HCT116 (cell line): ENCODE measurements around the gene ADPRHL1. TPM values are rescaled to one million over a fixed set of nuclear protein-coding genes. Genes with fewer than 3 reads are reported as not detected.

ENCODE experiments used
- ATAC-seq: fragments of 200-7000 bp; cut with Tn5 transposase; 2 replicates; pipeline ENCODE4 v1.9.1; 2020; ENCODE audit warnings: mild to moderate bottlenecking, moderate library complexity
- BruUV-seq: library from RNA; stranded (reverse); fragments of 400-500 nt; replicated peaks from 2 replicates; lab custom pipeline; 2021; lab: Mats Ljungman, UMichigan
- CTCF ChIA-PET: fragments of 300-600 bp; sonication (Branson Sonifier 250); formaldehyde crosslinking; loops from one replicate; lab custom pipeline; 2021; ENCODE audit warnings: antibody characterized with exemption; lab: Charles Lee
- POLR2A ChIA-PET: fragments of 300-600, 350-600 bp; sonication (Branson Sonifier 250); formaldehyde crosslinking; loops from one replicate; lab custom pipeline; 2021; ENCODE audit warnings: antibody characterized with exemption; lab: Charles Lee
- RAD21 ChIA-PET, 2 experiments: fragments of 300-600 bp; sonication (Branson Sonifier 250); formaldehyde crosslinking; loops; one replicate each; lab custom pipeline; 2023; ENCODE audit warnings: low total read pairs in 2 of 2; ENCODE audit not compliant: uncharacterized antibody in 2 of 2, unreplicated experiment in 2 of 2, low non-redundant PET in 1 of 2; lab: Charles Lee
- DNase-seq: peaks from one replicate; pipeline ENCODE4 v3.0.0-alpha.2; 2010; ENCODE audit warnings: low read depth, low spot score
- H2AFZ ChIP-seq: fragments of 200-600 bp; shearing (Covaris generic), sonication (generic); 2 replicates; pipeline ENCODE4 v1.6.1; 2017; ENCODE audit warnings: low read depth, mixed run types, mixed read lengths, antibody characterized with exemption, low read length; ENCODE audit not compliant: poor library complexity, severe bottlenecking
- H3K27ac ChIP-seq: 2 replicates; pipeline ENCODE4 v1.5.1; 2012; ENCODE audit warnings: low read depth, low read length
- H3K27me3 ChIP-seq: fragments of 200-600 bp; sonication (generic); 2 replicates; pipeline ENCODE4 v1.6.1; 2016; ENCODE audit warnings: mixed run types, low read length, mixed read lengths; ENCODE audit not compliant: insufficient read depth
- H3K36me3 ChIP-seq, 2 experiments: fragments of 200-500 bp in 1 of 2; fragments of 200-600 bp in 1 of 2; sonication (Bioruptor generic) in 1 of 2; sonication (generic) in 1 of 2; 2 replicates each; pipeline versions ENCODE4 v1.5.1 to v1.6.1; 2014 to 2016; ENCODE audit warnings: low read length in 2 of 2, inconsistent platforms in 1 of 2, mixed read lengths in 1 of 2, mixed run types in 1 of 2; ENCODE audit not compliant: insufficient read depth in 2 of 2, control insufficient read depth in 1 of 2
- H3K4me1 ChIP-seq, 2 experiments: fragments of 200-600 bp in 1 of 2; sonication (generic) in 1 of 2; 2 replicates each; pipeline versions ENCODE4 v1.5.1 to v1.6.1; 2012 to 2017; ENCODE audit warnings: low read length in 2 of 2, inconsistent platforms in 1 of 2, mild to moderate bottlenecking in 1 of 2, mixed read lengths in 1 of 2, mixed run types in 1 of 2, moderate library complexity in 1 of 2; ENCODE audit not compliant: insufficient read depth in 2 of 2, control insufficient read depth in 1 of 2
- H3K4me2 ChIP-seq: fragments of 200-600 bp; sonication (generic); 2 replicates; pipeline ENCODE4 v1.6.1; 2017; ENCODE audit warnings: mixed run types, low read length, mixed read lengths
- H3K4me3 ChIP-seq, 2 experiments: fragments of 200-600 bp in 1 of 2; sonication (generic) in 1 of 2; replicated peaks in 1 of 2; 2 replicates each; pipeline ENCODE4 v1.5.1; 2011 to 2016; ENCODE audit warnings: low read length in 2 of 2, control low read depth in 1 of 2, low read depth in 1 of 2, mild to moderate bottlenecking in 1 of 2, mixed read lengths in 1 of 2, mixed run types in 1 of 2
- H3K79me2 ChIP-seq: fragments of 200-600 bp; sonication (generic); 2 replicates; pipeline ENCODE4 v1.6.1; 2017; ENCODE audit warnings: mild to moderate bottlenecking, mixed run types, low read length, moderate library complexity, mixed read lengths; ENCODE audit not compliant: insufficient read depth
- H3K9ac ChIP-seq: fragments of 200-600 bp; sonication (generic); 2 replicates; pipeline ENCODE4 v1.6.1; 2016; ENCODE audit warnings: low read length, mixed read lengths
- H3K9me2 ChIP-seq: fragments of 200-600 bp; sonication (generic), shearing (Covaris generic); 2 replicates; pipeline ENCODE4 v1.6.1; 2017; ENCODE audit warnings: mixed run types, mild to moderate bottlenecking, moderate library complexity; ENCODE audit not compliant: insufficient read depth
- H3K9me3 ChIP-seq, 2 experiments: fragments of 200-500 bp in 1 of 2; fragments of 200-600 bp in 1 of 2; sonication (Bioruptor generic) in 1 of 2; sonication (generic) in 1 of 2; 2 replicates each; pipeline ENCODE4 v1.6.1; 2014 to 2017; ENCODE audit warnings: low read length in 2 of 2, mixed read lengths in 2 of 2, inconsistent platforms in 1 of 2, low read depth in 1 of 2, mild to moderate bottlenecking in 1 of 2, mixed run types in 1 of 2, moderate library complexity in 1 of 2; ENCODE audit not compliant: control insufficient read depth in 1 of 2, insufficient read depth in 1 of 2
- H4K20me1 ChIP-seq: fragments of 200-600 bp; sonication (generic), shearing (Covaris generic); 2 replicates; pipeline ENCODE4 v1.6.1; 2017; ENCODE audit warnings: mixed run types, mild to moderate bottlenecking, moderate library complexity; ENCODE audit not compliant: insufficient read depth
- ATF3 ChIP-seq: IDR thresholded peaks from 2 replicates; pipeline ENCODE4 v1.6.1; 2012
- CBX3 ChIP-seq: IDR thresholded peaks from 2 replicates; pipeline ENCODE4 v1.6.1; 2012; ENCODE audit warnings: low read depth
- CEBPB ChIP-seq: IDR thresholded peaks from 2 replicates; pipeline ENCODE4 v1.6.1; 2012; ENCODE audit warnings: low read depth
- CTCF ChIP-seq, 3 experiments: fragments of 200-600 bp in 1 of 3; sonication (generic) in 1 of 3; IDR thresholded peaks in 2 of 3; conservative IDR thresholded peaks in 1 of 3; 2 replicates each; pipeline ENCODE4 v1.5.1; 2012 to 2017; ENCODE audit warnings: low read depth in 2 of 3, low read length in 2 of 3, antibody characterized with exemption in 1 of 3, borderline replicate concordance in 1 of 3, control low read depth in 1 of 3, mild to moderate bottlenecking in 1 of 3, mixed read lengths in 1 of 3, mixed run types in 1 of 3, moderate library complexity in 1 of 3; ENCODE audit not compliant: insufficient read depth in 1 of 3
- EGR1 ChIP-seq: IDR thresholded peaks from 2 replicates; pipeline ENCODE4 v1.6.1; 2012; ENCODE audit warnings: low read depth
- ELF1 ChIP-seq: IDR thresholded peaks from 2 replicates; pipeline ENCODE4 v1.6.1; 2012; ENCODE audit warnings: low read depth, borderline replicate concordance
- EZH2 ChIP-seq: fragments of 200-600 bp; sonication (generic); IDR thresholded peaks from 2 replicates; pipeline ENCODE4 v1.6.1; 2017; ENCODE audit warnings: antibody characterized with exemption, mixed run types
- EZH2phosphoT487 ChIP-seq: fragments of 200-600 bp; IDR thresholded peaks from 2 replicates; pipeline ENCODE4 v1.6.1; 2018; ENCODE audit warnings: antibody characterized with exemption, borderline replicate concordance
- MAX ChIP-seq: IDR thresholded peaks from 2 replicates; pipeline ENCODE4 v1.6.1; 2012
- POLR2A ChIP-seq: IDR thresholded peaks from 2 replicates; pipeline ENCODE4 v1.7.0; 2011; ENCODE audit warnings: borderline replicate concordance; ENCODE audit not compliant: insufficient read depth, insufficient read length; ENCODE audit errors: extremely low read depth
- POLR2AphosphoS5 ChIP-seq: IDR thresholded peaks from 2 replicates; pipeline ENCODE4 v1.6.1; 2011; ENCODE audit warnings: mild to moderate bottlenecking, low read depth, low read length, moderate library complexity
- RAD21 ChIP-seq: IDR thresholded peaks from 2 replicates; pipeline ENCODE4 v1.6.1; 2012; ENCODE audit warnings: low read depth, mild to moderate bottlenecking
- SIN3A ChIP-seq: IDR thresholded peaks from 2 replicates; pipeline ENCODE4 v1.6.1; 2012; ENCODE audit warnings: low read depth
- SP1 ChIP-seq: IDR thresholded peaks from 2 replicates; pipeline ENCODE4 v1.6.1; 2012; ENCODE audit warnings: low read depth
- SRF ChIP-seq: IDR thresholded peaks from 2 replicates; pipeline ENCODE4 v1.6.1; 2012; ENCODE audit warnings: low read depth
- TCF7L2 ChIP-seq: IDR thresholded peaks from 2 replicates; pipeline ENCODE4 v1.7.0; 2011; ENCODE audit warnings: borderline replicate concordance, inconsistent platforms; ENCODE audit not compliant: insufficient read depth, insufficient read length; ENCODE audit errors: extremely low read depth
- YY1 ChIP-seq: IDR thresholded peaks from 2 replicates; pipeline ENCODE4 v1.6.1; 2011; ENCODE audit warnings: low read length, low read depth, moderate library complexity, mild to moderate bottlenecking; ENCODE audit not compliant: insufficient replicate concordance; ENCODE audit errors: extremely low read depth
- ZBTB33 ChIP-seq: IDR thresholded peaks from 2 replicates; pipeline ENCODE4 v1.6.1; 2011; ENCODE audit warnings: mild to moderate bottlenecking, low read length, moderate library complexity; ENCODE audit not compliant: insufficient replicate concordance; ENCODE audit errors: extremely low read depth
- ZNF274 ChIP-seq: fragments of 200-500 bp; sonication (Bioruptor generic); IDR thresholded peaks from 2 replicates; pipeline ENCODE4 v1.6.1; 2014; ENCODE audit warnings: mild to moderate bottlenecking, low read depth, low read length, inconsistent platforms
- intact Hi-C: fragments of 100-400 bp; cut with micrococcal nuclease; formaldehyde crosslinking; loops from 2 replicates; pipeline ENCODE4 v1.10.0; 2022
- total RNA-seq: library from RNA; stranded (reverse); gene quantifications from one replicate; pipeline ENCODE4 v1.2.1, GENCODE V29; 2021; ENCODE audit not compliant: unreplicated experiment

ADPRHL1 gene
- total RNA-seq, 1 experiment from 2014 or later, result 12.6 TPM

- H3K4me3 ChIP-seq, result no peak overlapping the region
- no peaks in the 10 kb centered on the region for H3K9me2 ChIP-seq
- H3K79me2 ChIP-seq, result peaks cover 83% of the 10 kb centered on the region
- H3K9ac ChIP-seq, result no peak overlapping the region
- TF ChIP-seq ELF1, result no peak
- TF ChIP-seq RAD21, result no peak
- no peak for TF ChIP-seq ATF3
- no peak for TF ChIP-seq POLR2A
- no peak for TF ChIP-seq EZH2
- TF ChIP-seq SRF, result no peak
- no peak for TF ChIP-seq TCF7L2
- TF ChIP-seq CEBPB, result no peak
- TF ChIP-seq SP1, result no peak
- no peak for TF ChIP-seq YY1
- TF ChIP-seq SIN3A, result no peak
- TF ChIP-seq EZH2phosphoT487, result no peak
- no peak for TF ChIP-seq ZBTB33
- TF ChIP-seq CTCF (IDR thresholded peaks at IDR 0.05 in 2 of 3, conservative IDR thresholded peaks at IDR 0.05 in 1 of 3; ENCODE audit: borderline replicate concordance in 1 of 3, insufficient read depth in 1 of 3, low read depth in 2 of 3, low read length in 2 of 3), result no peak
- TF ChIP-seq CBX3, result no peak
- TF ChIP-seq ZNF274, result no peak
- no peak for TF ChIP-seq MAX
- TF ChIP-seq POLR2AphosphoS5, result no peak
- TF ChIP-seq EGR1, result no peak
- DNase-seq (no peak), ATAC-seq (no peak)
- BruUV-seq, result no TSS peak
- ChIA-PET RAD21 (no interaction called here), CTCF (no interaction called here), POLR2A (no interaction called here)
- no peak overlapping the region for H3K27ac ChIP-seq
- H3K36me3 ChIP-seq, result peaks cover 11 to 18% of the 10 kb centered on the region in 2 experiments; a peak in 3 of 4 replicates
- no peak overlapping the region for H3K4me2 ChIP-seq
- intact Hi-C loops, result no loop called here
- H3K4me1 ChIP-seq, result peaks cover under 1 to 2% of the 10 kb centered on the region in 2 experiments; a peak in 2 of 4 replicates
- H3K27me3 ChIP-seq, result no peaks in the 10 kb centered on the region
- H3K9me3 ChIP-seq, result no peaks in the 10 kb centered on the region
- no peak overlapping the region for H2AFZ ChIP-seq
- peaks cover 18% of the 10 kb centered on the region; the same call in 1 of the 2 replicates for H4K20me1 ChIP-seq
Observed at GRCh38 chr13:113483504-113484293, 30.4 kb upstream of the ADPRHL1 start.
